ENCODE data around the gene INTS4.
"Not testable (repeated sequence)": the region's sequence is repeated elsewhere in the genome, so short reads cannot be mapped to it uniquely, and the experiment has no call there.

The INTS4 gene

GRCh38 chr11:78019808-78020207, 25.3 kb upstream of the INTS4 start:
- no peaks in the 10 kb centered on the region for H3F3A ChIP-seq (ENCODE audit: low read depth)
- H3K9ac ChIP-seq (ENCODE audit: low read depth, low read length, poor library complexity, severe bottlenecking) = no peak overlapping the region
- H2AFZ ChIP-seq (ENCODE audit: low read length) = no peak overlapping the region
- no peaks in the 10 kb centered on the region for H3K36me3 ChIP-seq (ENCODE audit: insufficient read depth, low read length)
- no peaks in the 10 kb centered on the region for H3K4me1 ChIP-seq (ENCODE audit: insufficient read depth, low read length, poor library complexity, severe bottlenecking)
- no peaks in the 10 kb centered on the region for H3K9me2 ChIP-seq (replicated peaks; ENCODE audit: low read depth, low read length)
- no peaks in the 10 kb centered on the region for H3K79me2 ChIP-seq (ENCODE audit: insufficient read depth, low read length)
- TF ChIP-seq CTCF (conservative IDR thresholded peaks at IDR 0.05; ENCODE audit: low read length) (no peak), EZH2phosphoT487 (IDR thresholded peaks at IDR 0.05; ENCODE audit: borderline replicate concordance) (no peak)
- no peak overlapping the region for H3K4me3 ChIP-seq (ENCODE audit: low read length, poor library complexity, severe bottlenecking)
- no peaks in the 10 kb centered on the region for H3K9me3 ChIP-seq (ENCODE audit: insufficient read depth, low read depth, low read length)
- no peak overlapping the region for H3K4me2 ChIP-seq (ENCODE audit: low read depth, low read length, poor library complexity, severe bottlenecking)
- no peaks in the 10 kb centered on the region for H4K20me1 ChIP-seq (ENCODE audit: insufficient read depth, low read length, poor library complexity, severe bottlenecking)
- H3K27me3 ChIP-seq (ENCODE audit: insufficient read depth, low read length, poor library complexity, severe bottlenecking) = no peaks in the 10 kb centered on the region

- Histone ChIP-seq H3F3A (ENCODE audit: low read depth) (no peaks in the 10 kb centered on the region), H3K9me2 (replicated peaks; ENCODE audit: low read depth, low read length) (no peaks in the 10 kb centered on the region), H3K9ac (ENCODE audit: low read depth, low read length, poor library complexity, severe bottlenecking) (no peak overlapping the region), H3K27me3 (ENCODE audit: insufficient read depth, low read length, poor library complexity, severe bottlenecking) (no peaks in the 10 kb centered on the region), H3K79me2 (ENCODE audit: insufficient read depth, low read length) (no peaks in the 10 kb centered on the region), H3K4me1 (ENCODE audit: insufficient read depth, low read length, poor library complexity, severe bottlenecking) (no peaks in the 10 kb centered on the region), H3K36me3 (ENCODE audit: insufficient read depth, low read length) (no peaks in the 10 kb centered on the region), H4K20me1 (ENCODE audit: insufficient read depth, low read length, poor library complexity, severe bottlenecking) (no peaks in the 10 kb centered on the region), H2AFZ (ENCODE audit: low read length) (no peak overlapping the region), H3K4me3 (ENCODE audit: low read length, poor library complexity, severe bottlenecking) (no peak overlapping the region), H3K4me2 (ENCODE audit: low read depth, low read length, poor library complexity, severe bottlenecking) (no peak overlapping the region), H3K9me3 (ENCODE audit: insufficient read depth, low read depth, low read length) (no peaks in the 10 kb centered on the region)
- no peak for TF ChIP-seq CTCF (conservative IDR thresholded peaks at IDR 0.05; ENCODE audit: low read length)
- TF ChIP-seq EZH2phosphoT487 (IDR thresholded peaks at IDR 0.05; ENCODE audit: borderline replicate concordance) = no peak
Observed at GRCh38 chr11:78015878-78016277, 21.4 kb upstream of the INTS4 start.

- not testable (repeated sequence) for H3K4me1 ChIP-seq (ENCODE audit: insufficient read depth, low read length, poor library complexity, severe bottlenecking); H3F3A ChIP-seq (ENCODE audit: low read depth); H3K4me2 ChIP-seq (ENCODE audit: low read depth, low read length, poor library complexity, severe bottlenecking); H2AFZ ChIP-seq (ENCODE audit: low read length); H3K36me3 ChIP-seq (ENCODE audit: insufficient read depth, low read length); H3K9ac ChIP-seq (ENCODE audit: low read depth, low read length, poor library complexity, severe bottlenecking); H3K9me3 ChIP-seq (ENCODE audit: insufficient read depth, low read depth, low read length); H3K27me3 ChIP-seq (ENCODE audit: insufficient read depth, low read length, poor library complexity, severe bottlenecking); H3K9me2 ChIP-seq (replicated peaks; ENCODE audit: low read depth, low read length); H3K79me2 ChIP-seq (ENCODE audit: insufficient read depth, low read length); H4K20me1 ChIP-seq (ENCODE audit: insufficient read depth, low read length, poor library complexity, severe bottlenecking); H3K4me3 ChIP-seq (ENCODE audit: low read length, poor library complexity, severe bottlenecking)
Observed at GRCh38 chr11:78014937-78015520, 20.6 kb upstream of the INTS4 start.

GRCh38 chr11:78011301-78011700, 16.8 kb upstream of the INTS4 start:
- Histone ChIP-seq H3K4me2 (ENCODE audit: low read depth, low read length, poor library complexity, severe bottlenecking) (no peak overlapping the region), H3K4me1 (ENCODE audit: insufficient read depth, low read length, poor library complexity, severe bottlenecking) (no peaks in the 10 kb centered on the region), H3K9ac (ENCODE audit: low read depth, low read length, poor library complexity, severe bottlenecking) (no peak overlapping the region), H3K4me3 (ENCODE audit: low read length, poor library complexity, severe bottlenecking) (no peak overlapping the region), H4K20me1 (ENCODE audit: insufficient read depth, low read length, poor library complexity, severe bottlenecking) (no peaks in the 10 kb centered on the region), H3K36me3 (ENCODE audit: insufficient read depth, low read length) (no peaks in the 10 kb centered on the region), H3K9me2 (replicated peaks; ENCODE audit: low read depth, low read length) (no peaks in the 10 kb centered on the region), H3K27me3 (ENCODE audit: insufficient read depth, low read length, poor library complexity, severe bottlenecking) (no peaks in the 10 kb centered on the region), H2AFZ (ENCODE audit: low read length) (no peak overlapping the region), H3K79me2 (ENCODE audit: insufficient read depth, low read length) (no peaks in the 10 kb centered on the region), H3K9me3 (ENCODE audit: insufficient read depth, low read depth, low read length) (no peaks in the 10 kb centered on the region), H3F3A (ENCODE audit: low read depth) (no peaks in the 10 kb centered on the region)
- TF ChIP-seq EZH2phosphoT487 (IDR thresholded peaks at IDR 0.05; ENCODE audit: borderline replicate concordance) (no peak), CTCF (conservative IDR thresholded peaks at IDR 0.05; ENCODE audit: low read length) (no peak)

Data from Loucy (cell line).